G401 (cell line): ENCODE measurements around the gene RRM2. TPM values are rescaled to one million over a fixed set of nuclear protein-coding genes. Genes with fewer than 3 reads are reported as not detected.

Experiments
- DNase-seq: peaks from one replicate; pipeline ENCODE4 v3.0.0-alpha.2; 2015; ENCODE audit warnings: low spot score
- in situ Hi-C: cut with HindIII; loops from 2 replicates; pipeline ENCODE4 v1.10.0; 2016; ENCODE audit warnings: low sequenced_read_pairs, mixed read lengths
- total RNA-seq: library from RNA; depleted of rRNA; stranded (reverse); fragments of >200 nt; shearing (Covaris generic); gene quantifications from 2 replicates; pipeline ENCODE4 v1.2.3, GENCODE V29; 2014

RRM2 gene
- total RNA-seq, 1 experiment from 2014 or later: 21.9 TPM

- in situ Hi-C loops: no loop called here
- no peak for DNase-seq
These were observed 3.5 kb downstream of the RRM2 start for GRCh38 chr2:10125842-10126631.

GRCh38 chr2:10126632-10127026 is 4.1 kb downstream of the RRM2 start:
- DNase-seq: no peak
- in situ Hi-C loops: no loop called here

- in situ Hi-C loops: no loop called here
These were observed 5.9 kb downstream of the RRM2 start for GRCh38 chr2:10128420-10128819.

GRCh38 chr2:10129490-10129889 is 7.0 kb downstream of the RRM2 start:
- in situ Hi-C loops: no loop called here
- no peak for DNase-seq

More at GRCh38 chr2:10128420-10128819, 5.9 kb downstream of the RRM2 start:
- no peak for DNase-seq

GRCh38 chr2:10132043-10132575 is 9.6 kb downstream of the RRM2 start:
- in situ Hi-C loops: no loop called here
- DNase-seq: no peak

- DNase-seq: no peak
- in situ Hi-C loops: no loop called here
These were observed 10.1 kb downstream of the RRM2 start for GRCh38 chr2:10132596-10132995.

- DNase-seq: no peak
- in situ Hi-C loops: no loop called here
These were observed 10.6 kb downstream of the RRM2 start for GRCh38 chr2:10132996-10133647.

- in situ Hi-C loops: no loop called here
- no peak for DNase-seq
These were observed 13.0 kb downstream of the RRM2 start for GRCh38 chr2:10135296-10136089.

GRCh38 chr2:10136101-10136934 is 13.8 kb downstream of the RRM2 start:
- no peak for DNase-seq
- in situ Hi-C loops: no loop called here

GRCh38 chr2:10137053-10137843 is 14.7 kb downstream of the RRM2 start:
- no peak for DNase-seq
- in situ Hi-C loops: no loop called here

GRCh38 chr2:10139536-10139935 is 17.0 kb downstream of the RRM2 start:
- in situ Hi-C loops: no loop called here
- DNase-seq: no peak

- in situ Hi-C loops: no loop called here
- no peak for DNase-seq
These were observed 18.5 kb downstream of the RRM2 start for GRCh38 chr2:10140841-10141610.

GRCh38 chr2:10141736-10142639 is 19.4 kb downstream of the RRM2 start:
- in situ Hi-C loops: no loop called here
- peak; percentile 42 for DNase-seq

- DNase-seq: no peak
- in situ Hi-C loops: no loop called here
These were observed 20.1 kb downstream of the RRM2 start for GRCh38 chr2:10142640-10142965.

GRCh38 chr2:10144771-10145518 is 22.4 kb downstream of the RRM2 start:
- no peak for DNase-seq
- in situ Hi-C loops: no loop called here
